ENCODE results near the gene ICA1L.

ICA1L gene

DNA sequence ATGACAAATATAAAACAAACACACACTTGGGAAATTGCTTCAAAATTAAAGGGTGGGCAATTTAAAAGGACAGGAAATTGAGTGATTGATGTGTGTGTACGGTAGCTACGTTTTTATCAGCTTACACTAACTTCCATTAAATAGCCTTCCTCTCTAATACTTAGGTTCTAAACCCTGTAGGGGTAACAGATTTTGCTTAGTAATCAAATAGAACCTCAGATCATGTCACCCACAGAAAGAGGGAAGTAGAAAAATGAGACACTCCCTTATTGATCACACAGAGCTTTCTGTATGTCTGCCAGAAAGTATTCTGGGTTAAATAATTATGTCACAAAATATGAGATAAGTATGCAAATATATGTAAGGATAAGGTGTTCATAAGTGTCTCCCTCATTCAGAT lies 93.3 kb downstream of the ICA1L start:
- no peak for TF ChIP-seq ZNF274 (IDR thresholded peaks at IDR 0.05; ENCODE audit: low read depth, low read length)
- no peak overlapping the region for H3K4me3 ChIP-seq (ENCODE audit: low read length)

- no peak for TF ChIP-seq ZNF274 (IDR thresholded peaks at IDR 0.05; ENCODE audit: low read depth, low read length)
- H3K4me3 ChIP-seq (ENCODE audit: low read length): no peak overlapping the region
Measured at GRCh38 chr2:202774104-202774503, 97.5 kb downstream of the ICA1L start.

DNA sequence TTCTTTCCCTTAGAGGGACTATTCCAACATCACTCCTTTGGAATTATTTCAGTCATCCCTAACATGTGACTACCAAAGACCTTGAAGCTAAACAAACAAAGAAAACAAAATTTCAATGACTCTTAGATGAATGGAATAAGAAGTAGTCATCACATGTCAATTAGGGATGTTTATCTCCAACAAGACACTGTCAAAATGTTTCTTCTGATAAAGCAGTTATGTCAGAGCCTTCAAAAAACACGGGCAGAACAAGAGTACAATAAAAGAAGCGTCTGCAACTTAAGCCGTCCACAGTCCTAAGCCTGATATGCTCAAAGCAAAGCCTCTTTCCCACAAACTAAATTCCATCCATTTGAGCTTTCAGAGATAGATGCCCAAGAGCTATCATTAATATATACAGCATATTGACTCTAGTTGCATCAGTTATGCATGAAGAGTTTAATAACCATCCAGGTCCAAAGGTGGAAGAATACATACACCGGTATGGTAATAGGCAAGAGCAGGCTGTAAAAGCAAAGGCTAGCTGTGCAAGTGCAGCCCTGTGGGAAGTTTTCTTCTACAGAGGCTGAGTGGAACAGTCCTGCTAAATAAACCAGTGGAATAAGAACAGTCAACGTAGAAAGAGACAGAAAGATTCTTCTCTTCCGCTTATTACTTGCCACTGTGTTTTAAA lies 98.1 kb downstream of the ICA1L start:
- no peak overlapping the region for H3K4me3 ChIP-seq (ENCODE audit: low read length)
- TF ChIP-seq ZNF274 (IDR thresholded peaks at IDR 0.05; ENCODE audit: low read depth, low read length): no peak

- H3K4me3 ChIP-seq (ENCODE audit: low read length): no peak overlapping the region
- no peak for TF ChIP-seq ZNF274 (IDR thresholded peaks at IDR 0.05; ENCODE audit: low read depth, low read length)
Measured at GRCh38 chr2:202771741-202772460, 99.7 kb downstream of the ICA1L start.

- H3K4me3 ChIP-seq (ENCODE audit: low read length): no peak overlapping the region
- no peak for TF ChIP-seq ZNF274 (IDR thresholded peaks at IDR 0.05; ENCODE audit: low read depth, low read length)
Measured at GRCh38 chr2:202771336-202771735, 100.2 kb downstream of the ICA1L start.

- no peak overlapping the region for H3K4me3 ChIP-seq (ENCODE audit: low read length)
Measured at GRCh38 chr2:202769201-202769600, 102.4 kb downstream of the ICA1L start.

GRCh38 chr2:202768273-202768672 lies 103.3 kb downstream of the ICA1L start:
- H3K4me3 ChIP-seq (ENCODE audit: low read length): no peak overlapping the region
- no peak for TF ChIP-seq ZNF274 (IDR thresholded peaks at IDR 0.05; ENCODE audit: low read depth, low read length)

More at GRCh38 chr2:202769201-202769600, 102.4 kb downstream of the ICA1L start:
- no peak for TF ChIP-seq ZNF274 (IDR thresholded peaks at IDR 0.05; ENCODE audit: low read depth, low read length)

DNA sequence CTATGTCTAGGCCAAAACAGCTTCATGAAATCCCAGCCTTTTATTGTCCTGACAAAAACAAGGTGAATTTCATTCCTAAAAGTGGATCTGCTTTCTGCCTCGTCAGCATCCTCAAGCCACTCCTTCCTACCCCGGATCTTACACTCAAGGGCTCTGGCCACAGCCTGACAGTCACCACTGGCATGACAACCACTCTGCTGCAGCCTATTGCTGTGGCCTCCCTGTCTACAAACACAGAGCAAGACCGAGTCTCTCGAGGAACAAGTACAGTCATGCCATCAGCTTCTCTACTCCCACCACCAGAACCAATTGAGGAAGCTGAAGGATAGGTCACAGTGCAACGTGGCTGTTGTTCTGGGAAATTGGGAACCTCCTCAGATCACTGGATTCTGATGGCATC lies 106.1 kb downstream of the ICA1L start:
- TF ChIP-seq ZNF274 (IDR thresholded peaks at IDR 0.05; ENCODE audit: low read depth, low read length): no peak

GRCh38 chr2:202764991-202765390 lies 106.6 kb downstream of the ICA1L start:
- no peak overlapping the region for H3K4me3 ChIP-seq (ENCODE audit: low read length)
- TF ChIP-seq ZNF274 (IDR thresholded peaks at IDR 0.05; ENCODE audit: low read depth, low read length): no peak

More for the DNA sequence above, 106.1 kb downstream of the ICA1L start:
- H3K4me3 ChIP-seq (ENCODE audit: low read length): no peak overlapping the region

DNA sequence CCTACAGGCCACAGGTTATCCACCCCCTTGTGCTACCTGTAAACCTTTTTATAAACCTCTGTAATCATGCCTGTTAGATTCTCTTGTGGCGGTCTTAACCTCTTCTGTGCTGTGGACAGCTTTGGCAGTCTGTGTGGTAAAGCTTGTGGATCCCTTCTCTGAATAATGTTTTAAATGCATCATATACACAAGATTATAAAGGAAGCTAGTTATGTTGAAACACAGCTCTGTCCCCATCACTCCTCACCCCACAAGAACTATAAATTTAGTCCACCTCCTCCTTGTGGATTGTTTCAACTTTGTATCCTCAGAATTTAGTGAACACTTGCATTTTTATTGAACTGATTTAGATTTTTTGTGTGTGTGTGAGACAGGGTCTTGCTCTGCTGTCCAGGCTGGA lies 107.7 kb downstream of the ICA1L start:
- no peak for TF ChIP-seq ZNF274 (IDR thresholded peaks at IDR 0.05; ENCODE audit: low read depth, low read length)
- H3K4me3 ChIP-seq (ENCODE audit: low read length): no peak overlapping the region

DNA sequence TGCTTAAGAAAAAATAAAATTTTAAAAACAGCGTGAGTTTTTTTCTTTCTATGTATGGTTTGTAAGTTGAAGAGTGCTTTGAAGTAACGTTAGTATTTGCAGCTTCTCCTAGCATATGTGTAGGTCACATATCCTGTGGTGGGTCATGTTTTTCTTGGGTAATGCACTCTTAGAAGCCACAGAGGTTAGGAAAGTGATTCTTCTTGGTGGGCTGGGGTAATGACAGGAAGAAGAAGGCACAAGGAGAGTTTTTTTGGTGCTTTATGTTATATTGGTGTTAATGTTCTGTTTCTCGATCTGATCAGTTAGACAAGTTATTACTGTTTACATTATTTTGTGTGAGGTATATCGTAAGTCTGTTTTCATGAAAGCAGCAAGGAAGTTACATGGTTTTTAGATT lies 109.0 kb downstream of the ICA1L start:
- no peak overlapping the region for H3K4me3 ChIP-seq (ENCODE audit: low read length)
- no peak for TF ChIP-seq ZNF274 (IDR thresholded peaks at IDR 0.05; ENCODE audit: low read depth, low read length)

DNA sequence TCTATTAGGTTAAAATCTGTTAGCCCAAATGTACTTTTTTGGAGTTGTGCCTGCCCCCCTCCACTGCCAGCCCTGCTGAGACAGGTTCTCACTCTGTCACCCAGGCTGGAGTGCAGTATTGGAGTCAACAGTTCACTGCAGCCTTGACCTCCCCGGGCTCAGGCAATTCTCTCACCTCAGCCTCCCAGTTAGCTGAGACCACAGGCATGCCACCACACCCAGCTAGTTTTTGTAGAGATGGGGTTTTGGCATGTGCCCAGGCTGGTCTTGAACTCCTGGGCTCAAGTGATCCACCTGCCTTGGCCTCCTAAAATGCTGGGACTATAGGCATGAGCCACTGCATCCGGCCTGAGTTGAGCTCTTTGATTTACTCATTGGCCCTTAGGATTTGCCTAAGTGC lies 110.7 kb downstream of the ICA1L start:
- TF ChIP-seq ZNF274 (IDR thresholded peaks at IDR 0.05; ENCODE audit: low read depth, low read length): no peak
- no peak overlapping the region for H3K4me3 ChIP-seq (ENCODE audit: low read length)

GRCh38 chr2:202758604-202759003 lies 113.0 kb downstream of the ICA1L start:
- TF ChIP-seq ZNF274 (IDR thresholded peaks at IDR 0.05; ENCODE audit: low read depth, low read length): no peak
- no peak overlapping the region for H3K4me3 ChIP-seq (ENCODE audit: low read length)

- TF ChIP-seq ZNF274 (IDR thresholded peaks at IDR 0.05; ENCODE audit: low read depth, low read length): no peak
- H3K4me3 ChIP-seq (ENCODE audit: low read length): no peak overlapping the region
Measured at GRCh38 chr2:202758128-202758527, 113.4 kb downstream of the ICA1L start.

DNA sequence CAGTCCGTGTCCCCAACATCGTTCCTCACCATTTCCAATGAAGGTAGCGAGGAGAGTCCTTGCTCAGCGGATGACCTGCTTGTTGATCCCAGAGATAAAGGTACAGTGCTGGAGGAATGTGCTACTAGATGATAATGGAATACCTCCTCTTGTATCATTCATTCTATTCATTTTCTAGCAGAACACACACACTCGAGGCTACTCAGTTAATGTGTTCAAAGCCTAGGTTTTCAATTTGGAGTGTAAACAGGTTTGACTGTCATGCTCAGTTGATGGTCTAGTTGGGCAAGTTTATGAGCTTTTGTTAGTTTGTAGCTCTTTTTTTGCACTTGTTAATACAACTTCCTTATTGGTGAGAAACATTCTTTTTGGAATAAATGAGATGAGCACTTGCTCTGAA lies 114.2 kb downstream of the ICA1L start:
- no peak overlapping the region for H3K4me3 ChIP-seq (ENCODE audit: low read length)
- no peak for TF ChIP-seq ZNF274 (IDR thresholded peaks at IDR 0.05; ENCODE audit: low read depth, low read length)

All from GM08714 (cell line).